HepG2 (cell line): ENCODE data around the gene GUCA1A. TPM values are rescaled to one million over a fixed set of nuclear protein-coding genes. Genes with fewer than 3 reads are reported as not detected.

Source experiments
- ATAC-seq: fragments of 200-7000 bp; cut with Tn5 transposase; 3 replicates; pipeline ENCODE4 v1.9.1; 2020; ENCODE audit warnings: mild to moderate bottlenecking, moderate library complexity
- BruUV-seq: library from RNA; stranded (reverse); fragments of 400-500 nt; replicated peaks from 2 replicates; lab custom pipeline; 2021; lab: Mats Ljungman, UMichigan
- CTCF ChIA-PET: fragments of 300-600 bp; formaldehyde crosslinking; extraction: SDS; loops from one replicate; lab custom pipeline; 2021; ENCODE audit warnings: low total read pairs, inconsistent platforms, low intra/inter-chr PET ratio; lab: Yijun Ruan, JAX
- POLR2A ChIA-PET: fragments of 350-600 bp; sonication (Branson Sonifier 250); formaldehyde crosslinking; loops from one replicate; lab custom pipeline; 2020; ENCODE audit warnings: antibody characterized with exemption, inconsistent platforms; lab: Yijun Ruan, JAX
- DNase-seq: peaks from one replicate; pipeline ENCODE4 v3.0.0-alpha.2; 2015; ENCODE audit warnings: low spot score
- FAIRE-seq: peaks from 3 replicates; lab custom pipeline; 2011; peaks lifted over from hg19 to GRCh38; lab: Jason Lieb, UNC
- H2AFZ ChIP-seq: one replicate; pipeline ENCODE4 v1.6.1; 2011; ENCODE audit warnings: low read length, inconsistent platforms
- H3K27ac ChIP-seq: fragments of 300-600 bp; 3 replicates; pipeline ENCODE4 v1.8.0; 2011; ENCODE audit warnings: mixed run types, mild to moderate bottlenecking, mixed read lengths, low read length, inconsistent platforms; ENCODE audit not compliant: insufficient read depth; ENCODE audit errors: extremely low read length
- H3K27me3 ChIP-seq, 2 experiments: fragments of 200-600 bp in 1 of 2; 2 replicates in 1 of 2; 3 replicates in 1 of 2; pipeline versions ENCODE4 v1.6.0 to v1.8.0; 2011; ENCODE audit warnings: low read length in 2 of 2, mild to moderate bottlenecking in 2 of 2, moderate library complexity in 2 of 2, inconsistent platforms in 1 of 2; ENCODE audit not compliant: insufficient read depth in 2 of 2, control insufficient read depth in 1 of 2
- H3K36me3 ChIP-seq, 2 experiments: fragments of 200-600 bp in 1 of 2; replicated peaks in 1 of 2; 2 replicates in 1 of 2; 3 replicates in 1 of 2; pipeline versions ENCODE4 v1.5.1 to v1.8.0; 2011; ENCODE audit warnings: low read length in 2 of 2, inconsistent platforms in 1 of 2; ENCODE audit not compliant: insufficient read depth in 2 of 2, control insufficient read depth in 1 of 2
- H3K4me1 ChIP-seq: 2 replicates; pipeline ENCODE4 v1.5.1; 2012; ENCODE audit warnings: low read length, inconsistent platforms; ENCODE audit not compliant: insufficient read depth
- H3K4me2 ChIP-seq: 2 replicates; pipeline ENCODE4 v1.6.0; 2011; ENCODE audit warnings: low read depth, low read length, inconsistent platforms
- H3K4me3 ChIP-seq, 3 experiments: fragments of 200-600 bp in 1 of 3; sonication (generic), shearing (Covaris generic) in 1 of 3; replicated peaks in 1 of 3; 2 replicates each; pipeline ENCODE4 v1.5.1; 2011 to 2016; ENCODE audit warnings: low read length in 3 of 3, inconsistent platforms in 2 of 3, low read depth in 2 of 3, mild to moderate bottlenecking in 2 of 3, control low read depth in 1 of 3, mixed read lengths in 1 of 3; ENCODE audit not compliant: insufficient read depth in 1 of 3
- H3K79me2 ChIP-seq: one replicate; pipeline ENCODE4 v1.6.1; 2011; ENCODE audit warnings: low read length, inconsistent platforms; ENCODE audit not compliant: insufficient read depth
- H3K9ac ChIP-seq: 2 replicates; pipeline ENCODE4 v1.6.0; 2011; ENCODE audit warnings: mild to moderate bottlenecking, low read depth, low read length, inconsistent platforms; ENCODE audit not compliant: insufficient read depth
- H3K9me3 ChIP-seq: 2 replicates; pipeline ENCODE4 v1.5.1; 2012; ENCODE audit warnings: mild to moderate bottlenecking, low read length
- H4K20me1 ChIP-seq: 2 replicates; pipeline ENCODE4 v1.6.0; 2011; ENCODE audit warnings: inconsistent platforms, mild to moderate bottlenecking, low read length, moderate library complexity; ENCODE audit not compliant: insufficient read depth
- ATF2 ChIP-seq: sonication (generic); formaldehyde crosslinking; IDR thresholded peaks from 2 replicates; pipeline ENCODE4 v1.4.0; 2020; ENCODE audit warnings: missing genetic modification reagents
- ELF3 ChIP-seq: IDR thresholded peaks from 2 replicates; pipeline ENCODE4 v1.6.1; 2016; ENCODE audit warnings: missing genetic modification reagents, missing compliant biosample characterization
- HNF1A ChIP-seq, 2 experiments: sonication (generic) in 1 of 2; formaldehyde crosslinking in 1 of 2; IDR thresholded peaks; 2 replicates each; pipeline versions ENCODE4 v1.4.0 to v1.6.1; 2016 to 2020; ENCODE audit warnings: borderline replicate concordance in 1 of 2, low read depth in 1 of 2, mild to moderate bottlenecking in 1 of 2, missing genetic modification reagents in 1 of 2
- HNRNPLL ChIP-seq: fragments of 200-400 bp; formaldehyde crosslinking; IDR thresholded peaks from 2 replicates; pipeline ENCODE4 v1.6.1; 2017; ENCODE audit warnings: mild to moderate bottlenecking, low read depth, low read length; ENCODE audit not compliant: poor library complexity, severe bottlenecking
- NKX3-1 ChIP-seq: sonication (generic); formaldehyde crosslinking; IDR thresholded peaks from 2 replicates; pipeline ENCODE4 v1.5.0; 2020; ENCODE audit warnings: missing genetic modification reagents
- SKIL ChIP-seq: sonication (generic); formaldehyde crosslinking; IDR thresholded peaks from 2 replicates; pipeline ENCODE4 v1.8.0; 2022; ENCODE audit warnings: missing genetic modification reagents, mild to moderate bottlenecking, moderate library complexity, borderline replicate concordance
- SNAPC5 ChIP-seq: sonication (generic); formaldehyde crosslinking; IDR thresholded peaks from 2 replicates; pipeline ENCODE4 v1.8.1; 2023; ENCODE audit warnings: mild to moderate bottlenecking, missing genetic modification reagents, borderline replicate concordance
- SP1 ChIP-seq, 2 experiments: fragments of 450-650 bp in 1 of 2; sonication (generic) in 1 of 2; formaldehyde crosslinking in 1 of 2; IDR thresholded peaks; 2 replicates each; pipeline versions ENCODE4 v1.4.0 to v1.6.1; 2016 to 2020; ENCODE audit warnings: missing genetic modification reagents in 1 of 2
- STAG1 ChIP-seq: sonication (generic); formaldehyde crosslinking; IDR thresholded peaks from 2 replicates; pipeline ENCODE4 v1.4.0; 2020; ENCODE audit warnings: missing genetic modification reagents
- STAT5B ChIP-seq: sonication (generic); formaldehyde crosslinking; IDR thresholded peaks from 2 replicates; pipeline ENCODE4 v1.4.0; 2020; ENCODE audit warnings: missing genetic modification reagents
- TEF ChIP-seq: sonication (generic); formaldehyde crosslinking; IDR thresholded peaks from 2 replicates; pipeline ENCODE4 v1.5.0; 2020; ENCODE audit warnings: missing genetic modification reagents
- XRCC5 ChIP-seq: fragments of 200-400 bp; formaldehyde crosslinking; optimal IDR thresholded peaks from 2 replicates; pipeline ENCODE3; 2017; ENCODE audit warnings: mild to moderate bottlenecking, low read length
- ZNF556 ChIP-seq: sonication (generic); formaldehyde crosslinking; IDR thresholded peaks from 2 replicates; pipeline ENCODE4 v1.4.0; 2020; ENCODE audit warnings: mild to moderate bottlenecking, missing genetic modification reagents, borderline replicate concordance
- ZNF557 ChIP-seq: sonication (generic); formaldehyde crosslinking; IDR thresholded peaks from 2 replicates; pipeline ENCODE4 v1.4.0; 2020; ENCODE audit warnings: missing genetic modification reagents
- ZNF567 ChIP-seq: sonication (generic); formaldehyde crosslinking; IDR thresholded peaks from 2 replicates; pipeline ENCODE4 v1.8.1; 2023; ENCODE audit warnings: mild to moderate bottlenecking, missing genetic modification reagents, borderline replicate concordance
- ZNF780A ChIP-seq: sonication (generic); formaldehyde crosslinking; IDR thresholded peaks from 2 replicates; pipeline ENCODE4 v1.8.0; 2022; ENCODE audit warnings: mild to moderate bottlenecking, missing genetic modification reagents, moderate library complexity
- WGBS: methylation state at CpG from one replicate; pipeline ENCODE4 v1.1.6; 2017; ENCODE audit warnings: low lambda C conversion rate; 5-methylcytosine and 5-hydroxymethylcytosine counted together
- in situ Hi-C: cut with HindIII; loops from 2 replicates; pipeline ENCODE4 v1.10.0; 2017; ENCODE audit warnings: low pct_unique_long_range_greater_than_20kb; ENCODE audit not compliant: extremely low pct_ligation_motif_present
- intact Hi-C: fragments of 100-400 bp; cut with micrococcal nuclease; formaldehyde crosslinking; loops from one replicate; pipeline ENCODE4 v1.10.0; 2022; ENCODE audit not compliant: unreplicated experiment
- polyA plus RNA-seq, 8 experiments: library from polyadenylated mRNA; depleted of rRNA in 3 of 8; stranded (reverse) in 7 of 8; unstranded in 1 of 8; fragments of >200 nt; fragmentation: Illumina TruSeq in 4 of 8; extraction: Trizol in 4 of 8; gene quantifications; 2 replicates each; pipeline versions ENCODE4 v1.2.1 to v1.2.3, GENCODE V29; 2011 to 2016; ENCODE audit warnings: low read depth in 4 of 8, missing spikeins in 1 of 8, mixed read lengths in 1 of 8; ENCODE audit not compliant: insufficient read depth in 1 of 8
- total RNA-seq, 5 experiments: library from RNA; depleted of rRNA; stranded (reverse); fragments of >200 nt; fragmentation: Illumina TruSeq; extraction: Trizol; gene quantifications; 2 replicates each; pipeline ENCODE4 v1.2.3, GENCODE V29; 2016; ENCODE audit warnings: low read depth in 1 of 5

Gene GUCA1A
- total and polyA plus RNA-seq, 2 of the 13 experiments (the other 11 are each of a cell fraction or from before 2014, with no cell fraction given) = not detected

- FAIRE-seq (no peak), DNase-seq (no peak), ATAC-seq (no peak)
- H3K36me3 ChIP-seq = no peaks in the 10 kb centered on the region
- peaks cover 3 to 17% of the 10 kb centered on the region in 2 experiments; a peak in 3 of 5 replicates for H3K27me3 ChIP-seq
- no peaks in the 10 kb centered on the region for H3K79me2 ChIP-seq
- BruUV-seq = no TSS peak
- in situ Hi-C loops = no loop called here
- TF ChIP-seq NKX3-1 (CRISPR knock-in tag) (no peak), ZNF556 (CRISPR knock-in tag) (no peak), ZNF567 (no peak), STAG1 (CRISPR knock-in tag) (no peak), ZNF780A (no peak), SKIL (CRISPR knock-in tag) (no peak), HNRNPLL (no peak), HNF1A (IDR thresholded peaks at IDR 0.05; ENCODE audit: low read depth) (no peak), HNF1A (CRISPR knock-in tag; IDR thresholded peaks at IDR 0.05; ENCODE audit: borderline replicate concordance) (no peak), SNAPC5 (no peak), TEF (CRISPR knock-in tag) (no peak), ZNF557 (no peak), ATF2 (CRISPR knock-in tag) (no peak), SP1 (IDR thresholded peaks at IDR 0.05) (no peak), SP1 (CRISPR knock-in tag; IDR thresholded peaks at IDR 0.05) (no peak), STAT5B (CRISPR knock-in tag) (no peak), ELF3 (CRISPR knock-in tag) (no peak), XRCC5 (no peak)
- CTCF ChIA-PET = no interaction called here
- no peak overlapping the region for H2AFZ ChIP-seq
- H3K9me3 ChIP-seq = no peaks in the 10 kb centered on the region
- H3K27ac ChIP-seq = no peak overlapping the region
- H4K20me1 ChIP-seq = no peaks in the 10 kb centered on the region
- H3K4me2 ChIP-seq = no peak overlapping the region
- H3K4me1 ChIP-seq = peaks cover 33% of the 10 kb centered on the region
- intact Hi-C loops = no loop called here
- no peak overlapping the region for H3K9ac ChIP-seq
- WGBS = 9% methylated on average over 1 of the region's 2 CpGs
- POLR2A ChIA-PET = no interaction called here
- no peak overlapping the region for H3K4me3 ChIP-seq
Observed at GRCh38 chr6:42158631-42159030, 14.5 kb upstream of the GUCA1A start.
